Kidney (tissue), 2 donors: ENCODE data around the gene CSNK1D. TPM values are rescaled to one million over a fixed set of nuclear protein-coding genes. Genes with fewer than 3 reads are reported as not detected.

ENCODE experiments used
- microRNA-seq: library from miRNA; unstranded; fragments of <30 nt; microRNA quantifications from one replicate; pipeline ENCODE4 v1.2.0, GENCODE V29; 2020
- polyA plus RNA-seq: library from polyadenylated mRNA; stranded (reverse); fragments of 350-450 nt; fragmentation: Illumina TruSeq; extraction: RNeasy Lipid Tissue Mini Kit (QIAGEN cat#74804); gene quantifications from one replicate; pipeline ENCODE4 v1.2.3, GENCODE V29; 2014; ENCODE audit warnings: low read depth, low replicate concordance; ENCODE audit not compliant: insufficient read depth
- total RNA-seq: library from RNA; stranded (reverse); fragmentation: NEBNext Ultra II Directional; extraction: Animal tissue kit (Norgen Biotek cat#: 25700); gene quantifications from one replicate; pipeline ENCODE4 v1.2.1, GENCODE V29; 2021
- donor health status: DM: yes; HTN: yes; CAD: no.

CSNK1D gene
- total and polyA plus RNA-seq, 2 donors from 2014 or later, result 69.7 to 160 TPM

Small RNA genes lying within 50 kb of the gene (microRNA-seq; reads per million reads assigned to microRNA genes)
- gene MIR6787, result not detected

Other genes with a start within 250 kb of the CSNK1D start
- 2.6 TPM for gene RAC3, start 242.0 kb downstream of the CSNK1D start, total RNA-seq
- 13.1 TPM for gene RAC3, start 242.0 kb downstream of the CSNK1D start, polyA plus RNA-seq
- gene DCXR, start 236.0 kb downstream of the CSNK1D start, total RNA-seq, result 102 TPM
- 551 TPM for gene DCXR, start 236.0 kb downstream of the CSNK1D start, polyA plus RNA-seq
- 29.8 TPM for gene RFNG, start 221.9 kb downstream of the CSNK1D start, total RNA-seq
- gene RFNG, start 221.9 kb downstream of the CSNK1D start, polyA plus RNA-seq, result 47.3 TPM
- 99.3 TPM for gene GPS1, start 221.8 kb downstream of the CSNK1D start, total RNA-seq
- 149 TPM for gene GPS1, start 221.8 kb downstream of the CSNK1D start, polyA plus RNA-seq
- gene DUS1L, start 207.9 kb downstream of the CSNK1D start, total RNA-seq, result 84.8 TPM
- gene DUS1L, start 207.9 kb downstream of the CSNK1D start, polyA plus RNA-seq, result 102 TPM
- 43.3 TPM for gene FASN, start 175.5 kb downstream of the CSNK1D start, total RNA-seq
- gene FASN, start 175.5 kb downstream of the CSNK1D start, polyA plus RNA-seq, result 13.6 TPM
- 79.4 TPM for gene CCDC57, start 60.9 kb downstream of the CSNK1D start, total RNA-seq
- 46.7 TPM for gene CCDC57, start 60.9 kb downstream of the CSNK1D start, polyA plus RNA-seq
- 85.7 TPM for gene SLC16A3, start 44.7 kb downstream of the CSNK1D start, total RNA-seq
- 28.8 TPM for gene SLC16A3, start 44.7 kb downstream of the CSNK1D start, polyA plus RNA-seq
- 9.2 TPM for gene CD7, start 43.9 kb upstream of the CSNK1D start, total RNA-seq
- 1.0 TPM for gene CD7, start 43.9 kb upstream of the CSNK1D start, polyA plus RNA-seq
- gene SECTM1, start 60.1 kb upstream of the CSNK1D start, total RNA-seq, result 87.5 TPM
- 15.4 TPM for gene SECTM1, start 60.1 kb upstream of the CSNK1D start, polyA plus RNA-seq
- not detected for gene TEX19, start 85.5 kb upstream of the CSNK1D start, total RNA-seq
- gene TEX19, start 85.5 kb upstream of the CSNK1D start, polyA plus RNA-seq, result not detected
- gene UTS2R, start 98.1 kb upstream of the CSNK1D start, total RNA-seq, result not detected
- gene UTS2R, start 98.1 kb upstream of the CSNK1D start, polyA plus RNA-seq, result not detected
- 39.2 TPM for gene HEXD, start 144.6 kb upstream of the CSNK1D start, total RNA-seq
- gene HEXD, start 144.6 kb upstream of the CSNK1D start, polyA plus RNA-seq, result 42.0 TPM
- gene OGFOD3, start 144.9 kb upstream of the CSNK1D start, total RNA-seq, result 36.1 TPM
- gene OGFOD3, start 144.9 kb upstream of the CSNK1D start, polyA plus RNA-seq, result 27.8 TPM
- gene CYBC1, start 177.1 kb upstream of the CSNK1D start, total RNA-seq, result 139 TPM
- gene CYBC1, start 177.1 kb upstream of the CSNK1D start, polyA plus RNA-seq, result 38.2 TPM
- gene NARF, start 185.0 kb upstream of the CSNK1D start, total RNA-seq, result 45.8 TPM
- 29.1 TPM for gene NARF, start 185.0 kb upstream of the CSNK1D start, polyA plus RNA-seq
- 37.9 TPM for gene FOXK2, start 246.0 kb upstream of the CSNK1D start, total RNA-seq
- gene FOXK2, start 246.0 kb upstream of the CSNK1D start, polyA plus RNA-seq, result 13.5 TPM